Measurements from ENCODE around the gene STXBP1.

The STXBP1 gene

GRCh38 chr9:127658428-127658827 lies 46.4 kb downstream of the STXBP1 start:
- Histone ChIP-seq H3K27me3 (no peaks in the 10 kb centered on the region), H3K4me3 (ENCODE audit: low read depth in 1 of 2, low read length in 1 of 2) (no peak overlapping the region), H3K27ac (no peak overlapping the region), H3K9me3 (no peaks in the 10 kb centered on the region), H3K36me3 (no peaks in the 10 kb centered on the region), H3K4me1 (ENCODE audit: control insufficient read depth in 1 of 2, insufficient read depth in 1 of 2, low read depth in 1 of 2, low read length in 1 of 2) (no peaks in the 10 kb centered on the region)
- no peak for TF ChIP-seq CTCF (IDR thresholded peaks at IDR 0.05)

- Histone ChIP-seq H3K36me3 (no peaks in the 10 kb centered on the region), H3K27me3 (no peaks in the 10 kb centered on the region), H3K9me3 (no peaks in the 10 kb centered on the region), H3K27ac (no peak overlapping the region), H3K4me1 (ENCODE audit: control insufficient read depth in 1 of 2, insufficient read depth in 1 of 2, low read depth in 1 of 2, low read length in 1 of 2) (no peaks in the 10 kb centered on the region), H3K4me3 (ENCODE audit: low read depth in 1 of 2, low read length in 1 of 2) (no peak overlapping the region)
- no peak for TF ChIP-seq CTCF (IDR thresholded peaks at IDR 0.05)
Measured at GRCh38 chr9:127660886-127661741, 49.0 kb downstream of the STXBP1 start.

DNA sequence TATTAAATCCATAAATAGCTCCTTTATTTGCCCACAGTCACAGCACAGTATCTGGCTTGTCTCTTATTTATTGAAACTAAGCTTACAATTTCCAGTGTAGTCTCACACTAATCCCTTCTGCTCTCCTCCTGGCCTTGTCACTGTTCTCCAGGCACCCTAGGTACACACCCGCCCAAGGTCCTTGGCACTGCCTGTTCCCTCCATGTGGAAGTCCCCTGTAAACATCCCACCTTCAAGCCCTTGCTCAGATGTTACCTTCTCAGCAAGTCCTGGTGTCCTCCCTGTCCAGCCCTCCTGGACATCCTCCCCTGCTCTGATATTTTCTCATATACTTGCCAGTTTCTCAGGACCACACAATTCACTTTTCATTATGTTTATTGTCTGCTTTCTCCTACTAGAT lies 50.5 kb downstream of the STXBP1 start:
- no peaks in the 10 kb centered on the region for H3K36me3 ChIP-seq
- no peaks in the 10 kb centered on the region for H3K27me3 ChIP-seq
- no peak overlapping the region for H3K27ac ChIP-seq
- TF ChIP-seq CTCF (IDR thresholded peaks at IDR 0.05), result no peak
- no peaks in the 10 kb centered on the region for H3K4me1 ChIP-seq (ENCODE audit: control insufficient read depth in 1 of 2, insufficient read depth in 1 of 2, low read depth in 1 of 2, low read length in 1 of 2)
- H3K4me3 ChIP-seq (ENCODE audit: low read depth in 1 of 2, low read length in 1 of 2), result no peak overlapping the region
- H3K9me3 ChIP-seq, result no peaks in the 10 kb centered on the region

GRCh38 chr9:127664324-127664677 lies 52.2 kb downstream of the STXBP1 start:
- Histone ChIP-seq H3K27ac (no peak overlapping the region), H3K9me3 (no peaks in the 10 kb centered on the region), H3K4me1 (ENCODE audit: control insufficient read depth in 1 of 2, insufficient read depth in 1 of 2, low read depth in 1 of 2, low read length in 1 of 2) (no peaks in the 10 kb centered on the region), H3K36me3 (no peaks in the 10 kb centered on the region), H3K27me3 (no peaks in the 10 kb centered on the region), H3K4me3 (ENCODE audit: low read depth in 1 of 2, low read length in 1 of 2) (no peak overlapping the region)
- TF ChIP-seq CTCF (IDR thresholded peaks at IDR 0.05), result no peak

- Histone ChIP-seq H3K9me3 (no peaks in the 10 kb centered on the region), H3K27ac (no peak overlapping the region), H3K27me3 (no peaks in the 10 kb centered on the region), H3K36me3 (no peaks in the 10 kb centered on the region), H3K4me1 (ENCODE audit: control insufficient read depth in 1 of 2, insufficient read depth in 1 of 2, low read depth in 1 of 2, low read length in 1 of 2) (no peaks in the 10 kb centered on the region), H3K4me3 (ENCODE audit: low read depth in 1 of 2, low read length in 1 of 2) (no peak overlapping the region)
- no peak for TF ChIP-seq CTCF (IDR thresholded peaks at IDR 0.05)
Measured at GRCh38 chr9:127664678-127665507, 52.8 kb downstream of the STXBP1 start.

Measured in neutrophil (primary cell).